ENCODE data around the gene C2orf15. TPM values are rescaled to one million over a fixed set of nuclear protein-coding genes. Genes with fewer than 3 reads are reported as not detected.
A peak's percentile ranks its signal among the peaks of the same experiment; 100 is the strongest.

The C2orf15 gene
- total and polyA plus RNA-seq, 2 experiments from 2014 or later: 5.9 to 8.9 TPM

- Histone ChIP-seq H4K20me1 (ENCODE audit: insufficient read depth, poor library complexity, severe bottlenecking) (no peaks in the 10 kb centered on the region), H3K36me3 (replicated peaks; ENCODE audit: insufficient read depth, low read depth) (no peaks in the 10 kb centered on the region), H3K79me2 (no peaks in the 10 kb centered on the region), H2AFZ (no peak overlapping the region), H3K9me3 (ENCODE audit: low read depth) (no peaks in the 10 kb centered on the region), H3K4me1 (ENCODE audit: insufficient read depth) (no peaks in the 10 kb centered on the region), H3K9me2 (replicated peaks; ENCODE audit: insufficient read depth) (no peaks in the 10 kb centered on the region), H3K27ac (no peak overlapping the region), H3K4me3 (no peak overlapping the region), H3K4me2 (no peak overlapping the region), H3K27me3 (no peaks in the 10 kb centered on the region)
- TF ChIP-seq EZH2 (IDR thresholded peaks at IDR 0.05; ENCODE audit: borderline replicate concordance): no peak
- no peak for TF ChIP-seq CTCF (IDR thresholded peaks at IDR 0.05; ENCODE audit: poor library complexity)
- no peak for TF ChIP-seq EZH2phosphoT487 (IDR thresholded peaks at IDR 0.05; ENCODE audit: low read depth, severe bottlenecking, unreplicated experiment)
- WGBS (ENCODE audit: low lambda C conversion rate, missing lambda C conversion rate): 81% methylated on average over 1 of the region's 1 CpG
- DNase-seq (ENCODE audit: low spot score): no peak
Observed at GRCh38 chr2:99169534-99169933, 28.0 kb downstream of the C2orf15 start.

GRCh38 chr2:99171377-99172140 lies 30.1 kb downstream of the C2orf15 start:
- TF ChIP-seq EZH2phosphoT487 (IDR thresholded peaks at IDR 0.05; ENCODE audit: low read depth, severe bottlenecking, unreplicated experiment) (no peak), EZH2 (IDR thresholded peaks at IDR 0.05; ENCODE audit: borderline replicate concordance) (no peak), CTCF (IDR thresholded peaks at IDR 0.05; ENCODE audit: poor library complexity) (no peak)
- H4K20me1 ChIP-seq (ENCODE audit: insufficient read depth, poor library complexity, severe bottlenecking): no peaks in the 10 kb centered on the region
- no peak overlapping the region for H2AFZ ChIP-seq
- no peaks in the 10 kb centered on the region for H3K27me3 ChIP-seq
- H3K9me3 ChIP-seq (ENCODE audit: low read depth): no peaks in the 10 kb centered on the region
- no peaks in the 10 kb centered on the region for H3K4me1 ChIP-seq (ENCODE audit: insufficient read depth)
- no peak overlapping the region for H3K4me3 ChIP-seq
- H3K4me2 ChIP-seq: no peak overlapping the region
- no peak for DNase-seq (ENCODE audit: low spot score)
- H3K36me3 ChIP-seq (replicated peaks; ENCODE audit: insufficient read depth, low read depth): no peaks in the 10 kb centered on the region
- peaks cover 5% of the 10 kb centered on the region for H3K79me2 ChIP-seq
- H3K27ac ChIP-seq: no peak overlapping the region
- WGBS (ENCODE audit: low lambda C conversion rate, missing lambda C conversion rate): 97% methylated on average over 8 of the region's 8 CpGs
- H3K9me2 ChIP-seq (replicated peaks; ENCODE audit: insufficient read depth): no peaks in the 10 kb centered on the region

GRCh38 chr2:99180755-99181623 lies 39.5 kb downstream of the C2orf15 start, which contains the start of the genes MITD1 and MRPL30:
TSS of gene MITD1 (minus strand) at chr2:99181058. CDS start at chr2:99180981, 77 bp downstream.
TSS of gene MRPL30 (plus strand) at chr2:99181184. CDS start at chr2:99186204, 5,020 bp downstream.
- Histone ChIP-seq H3K79me2 (peaks cover 83% of the 10 kb centered on the region), H2AFZ (peak within 1 kb of the TSS; percentile 94), H3K4me3 (peak within 1 kb of the TSS; percentile 92), H3K4me2 (peak within 1 kb of the TSS; percentile 94), H3K36me3 (replicated peaks; ENCODE audit: insufficient read depth, low read depth) (no peaks in the 10 kb centered on the region), H3K9me2 (replicated peaks; ENCODE audit: insufficient read depth) (no peaks in the 10 kb centered on the region), H3K27me3 (no peaks in the 10 kb centered on the region), H3K9me3 (ENCODE audit: low read depth) (no peaks in the 10 kb centered on the region), H3K4me1 (ENCODE audit: insufficient read depth) (peaks cover 16% of the 10 kb centered on the region), H4K20me1 (ENCODE audit: insufficient read depth, poor library complexity, severe bottlenecking) (no peaks in the 10 kb centered on the region), H3K27ac (peak within 1 kb of the TSS; percentile 82)
- TF ChIP-seq EZH2 (IDR thresholded peaks at IDR 0.05; ENCODE audit: borderline replicate concordance): no peak
- TF ChIP-seq EZH2phosphoT487 (IDR thresholded peaks at IDR 0.05; ENCODE audit: low read depth, severe bottlenecking, unreplicated experiment): no peak
- TF ChIP-seq CTCF (IDR thresholded peaks at IDR 0.05; ENCODE audit: poor library complexity): no peak
- under 1% methylated on average over 39 of the region's 39 CpGs for WGBS (ENCODE audit: low lambda C conversion rate, missing lambda C conversion rate)
- peak; percentile 96 for DNase-seq (ENCODE audit: low spot score)

Data from hepatocyte (in vitro differentiated cells).